ENCODE results near the gene CCL28. TPM values are rescaled to one million over a fixed set of nuclear protein-coding genes. Genes with fewer than 3 reads are reported as not detected.
"Not testable (repeated sequence)": the region's sequence is repeated elsewhere in the genome, so short reads cannot be mapped to it uniquely, and the experiment has no call there.

CCL28 gene
- total RNA-seq, 4 donors from 2014 or later = 2.7 to 15.1 (median 7.2) TPM

GRCh38 chr5:43410414-43410813 lies 1.8 kb downstream of the CCL28 start:
- no peak for DNase-seq (ENCODE audit: low spot score in 2 of 2)
- H3K9me3 ChIP-seq = peaks cover 0 to 4% (median 0%) of the 10 kb centered on the region in 4 donors
- TF ChIP-seq CTCF (IDR thresholded peaks at IDR 0.05) = no peak
- 87 to 90% methylated on average over 7 of the region's 7 CpGs for WGBS, 2 donors
- H3K4me3 ChIP-seq = no peak overlapping the region
- no peaks in the 10 kb centered on the region for H3K4me1 ChIP-seq
- no peak overlapping the region for H3K27ac ChIP-seq
- H3K27me3 ChIP-seq = no peaks in the 10 kb centered on the region
- H3K36me3 ChIP-seq = no peaks in the 10 kb centered on the region

GRCh38 chr5:43409809-43410271 lies 2.4 kb downstream of the CCL28 start:
- WGBS, 2 donors = 60 to 64% methylated on average over 2 of the region's 2 CpGs
- no peak overlapping the region for H3K4me3 ChIP-seq
- no peak overlapping the region for H3K27ac ChIP-seq
- H3K4me1 ChIP-seq = no peaks in the 10 kb centered on the region
- TF ChIP-seq CTCF (IDR thresholded peaks at IDR 0.05) (no peak), EP300 (IDR thresholded peaks at IDR 0.05) (no peak), POLR2A (IDR thresholded peaks at IDR 0.05) (no peak)
- H3K9me3 ChIP-seq = peaks cover 0 to 4% (median 0%) of the 10 kb centered on the region in 4 donors
- no peaks in the 10 kb centered on the region for H3K36me3 ChIP-seq
- DNase-seq (ENCODE audit: low spot score in 2 of 2) = no peak
- no peaks in the 10 kb centered on the region for H3K27me3 ChIP-seq

- H3K27me3 ChIP-seq; H3K36me3 ChIP-seq; H3K4me1 ChIP-seq; H3K9me3 ChIP-seq; DNase-seq (ENCODE audit: low spot score in 2 of 2); H3K27ac ChIP-seq; H3K4me3 ChIP-seq: not testable (repeated sequence)
- 88 to 90% methylated on average over 16 of the region's 16 CpGs for WGBS, 2 donors
Measured at GRCh38 chr5:43402524-43403066, 9.6 kb downstream of the CCL28 start.

- Histone ChIP-seq H3K4me3 (no peak overlapping the region), H3K36me3 (no peaks in the 10 kb centered on the region), H3K27me3 (no peaks in the 10 kb centered on the region), H3K9me3 (peaks cover 0 to under 1% (median 0%) of the 10 kb centered on the region in 4 donors), H3K4me1 (peaks cover 0 to 11% (median 3%) of the 10 kb centered on the region in 4 donors), H3K27ac (no peak overlapping the region)
- no peak for DNase-seq (ENCODE audit: low spot score in 2 of 2)
- WGBS, 2 donors = 70 to 78% methylated on average over 1 of the region's 1 CpG
- TF ChIP-seq POLR2A (IDR thresholded peaks at IDR 0.05) (no peak), EP300 (IDR thresholded peaks at IDR 0.05) (no peak), CTCF (IDR thresholded peaks at IDR 0.05) (no peak)
Measured at GRCh38 chr5:43401827-43402226, 10.4 kb downstream of the CCL28 start.

GRCh38 chr5:43400082-43400481 lies 12.1 kb downstream of the CCL28 start:
- Histone ChIP-seq H3K4me1 (peaks cover 0 to 12% (median 3%) of the 10 kb centered on the region in 4 donors), H3K27ac (no peak overlapping the region), H3K9me3 (no peaks in the 10 kb centered on the region), H3K4me3 (no peak overlapping the region), H3K36me3 (no peaks in the 10 kb centered on the region), H3K27me3 (no peaks in the 10 kb centered on the region)
- 59 to 71% methylated on average over 3 of the region's 3 CpGs for WGBS, 2 donors
- no peak for DNase-seq (ENCODE audit: low spot score in 2 of 2)
- peak in 2 of 5 experiments; percentile 4 to 11 for TF ChIP-seq CTCF (IDR thresholded peaks at IDR 0.05)
- no peak for TF ChIP-seq POLR2A (IDR thresholded peaks at IDR 0.05)
